ENCODE data around the gene RANBP1. TPM values are rescaled to one million over a fixed set of nuclear protein-coding genes. Genes with fewer than 3 reads are reported as not detected.

RANBP1 gene
- total and polyA plus RNA-seq, 2 of the 13 experiments (the other 11 are each of a cell fraction or from before 2014, with no cell fraction given), result 181 to 492 TPM

GRCh38 chr22:20128902-20129746, 13.2 kb downstream of the RANBP1 start (continued):
- no peak for TF ChIP-seq ZNF543 (CRISPR knock-in tag; IDR thresholded peaks at IDR 0.05)
- TF ChIP-seq MAF1 (CRISPR knock-in tag; IDR thresholded peaks at IDR 0.05; ENCODE audit: borderline replicate concordance), result no peak
- TF ChIP-seq FOXK2 (IDR thresholded peaks at IDR 0.05), result 0 out of 2 replicates have a peak, but pooled peaks have one; percentile 30
- TF ChIP-seq KLF12 (CRISPR knock-in tag; IDR thresholded peaks at IDR 0.05; ENCODE audit: borderline replicate concordance), result no peak
- TF ChIP-seq KLF16 (CRISPR knock-in tag; IDR thresholded peaks at IDR 0.05), result peak in 1 of 2 experiments; percentile 34; a peak in 1 of 4 replicates
- no peak for TF ChIP-seq ZKSCAN5 (CRISPR knock-in tag; IDR thresholded peaks at IDR 0.05)
- no peak for TF ChIP-seq FOSL2 (CRISPR knock-in tag; IDR thresholded peaks at IDR 0.05)
- peak in 1 of 2 experiments; percentile 71; a peak in 2 of 4 replicates for TF ChIP-seq POLR2A (IDR thresholded peaks at IDR 0.05; ENCODE audit: insufficient read depth in 1 of 2, low read depth in 2 of 2, low read length in 2 of 2)
- TF ChIP-seq ZNF766 (CRISPR knock-in tag; IDR thresholded peaks at IDR 0.05; ENCODE audit: borderline replicate concordance), result no peak
- TF ChIP-seq HINFP (CRISPR knock-in tag; IDR thresholded peaks at IDR 0.05; ENCODE audit: low read depth), result no peak
- no peak for TF ChIP-seq TFAP4 (IDR thresholded peaks at IDR 0.05; ENCODE audit: borderline replicate concordance, low read depth)
- TF ChIP-seq, protein P1, sequence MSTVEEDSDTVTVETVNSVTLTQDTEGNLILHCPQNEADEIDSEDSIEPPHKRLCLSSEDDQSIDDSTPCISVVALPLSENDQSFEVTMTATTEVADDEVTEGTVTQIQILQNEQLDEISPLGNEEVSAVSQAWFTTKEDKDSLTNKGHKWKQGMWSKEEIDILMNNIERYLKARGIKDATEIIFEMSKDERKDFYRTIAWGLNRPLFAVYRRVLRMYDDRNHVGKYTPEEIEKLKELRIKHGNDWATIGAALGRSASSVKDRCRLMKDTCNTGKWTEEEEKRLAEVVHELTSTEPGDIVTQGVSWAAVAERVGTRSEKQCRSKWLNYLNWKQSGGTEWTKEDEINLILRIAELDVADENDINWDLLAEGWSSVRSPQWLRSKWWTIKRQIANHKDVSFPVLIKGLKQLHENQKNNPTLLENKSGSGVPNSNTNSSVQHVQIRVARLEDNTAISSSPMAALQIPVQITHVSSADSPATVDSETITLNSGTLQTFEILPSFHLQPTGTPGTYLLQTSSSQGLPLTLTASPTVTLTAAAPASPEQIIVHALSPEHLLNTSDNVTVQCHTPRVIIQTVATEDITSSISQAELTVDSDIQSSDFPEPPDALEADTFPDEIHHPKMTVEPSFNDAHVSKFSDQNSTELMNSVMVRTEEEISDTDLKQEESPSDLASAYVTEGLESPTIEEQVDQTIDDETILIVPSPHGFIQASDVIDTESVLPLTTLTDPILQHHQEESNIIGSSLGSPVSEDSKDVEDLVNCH (CRISPR knock-in tag; IDR thresholded peaks at IDR 0.05), result no peak
- no peak for TF ChIP-seq TEAD3 (CRISPR knock-in tag; optimal IDR thresholded peaks at IDR 0.05; ENCODE audit: borderline replicate concordance)
- TF ChIP-seq ZNF709 (CRISPR knock-in tag; IDR thresholded peaks at IDR 0.05), result no peak
- TF ChIP-seq ZNF569 (CRISPR knock-in tag; IDR thresholded peaks at IDR 0.05; ENCODE audit: borderline replicate concordance), result no peak
- peak; percentile 18; the same call in 1 of the 2 replicates for TF ChIP-seq POLR2G (IDR thresholded peaks at IDR 0.05; ENCODE audit: low read depth, low read length)
- no peak for TF ChIP-seq ZNF615 (CRISPR knock-in tag; IDR thresholded peaks at IDR 0.05; ENCODE audit: borderline replicate concordance)
- TF ChIP-seq, protein P2, sequence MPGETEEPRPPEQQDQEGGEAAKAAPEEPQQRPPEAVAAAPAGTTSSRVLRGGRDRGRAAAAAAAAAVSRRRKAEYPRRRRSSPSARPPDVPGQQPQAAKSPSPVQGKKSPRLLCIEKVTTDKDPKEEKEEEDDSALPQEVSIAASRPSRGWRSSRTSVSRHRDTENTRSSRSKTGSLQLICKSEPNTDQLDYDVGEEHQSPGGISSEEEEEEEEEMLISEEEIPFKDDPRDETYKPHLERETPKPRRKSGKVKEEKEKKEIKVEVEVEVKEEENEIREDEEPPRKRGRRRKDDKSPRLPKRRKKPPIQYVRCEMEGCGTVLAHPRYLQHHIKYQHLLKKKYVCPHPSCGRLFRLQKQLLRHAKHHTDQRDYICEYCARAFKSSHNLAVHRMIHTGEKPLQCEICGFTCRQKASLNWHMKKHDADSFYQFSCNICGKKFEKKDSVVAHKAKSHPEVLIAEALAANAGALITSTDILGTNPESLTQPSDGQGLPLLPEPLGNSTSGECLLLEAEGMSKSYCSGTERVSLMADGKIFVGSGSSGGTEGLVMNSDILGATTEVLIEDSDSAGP (CRISPR knock-in tag; IDR thresholded peaks at IDR 0.05; ENCODE audit: borderline replicate concordance), result peak; percentile 60; the same call in 1 of the 2 replicates
- TF ChIP-seq ZNF7 (CRISPR knock-in tag; IDR thresholded peaks at IDR 0.05), result no peak
- no peak for TF ChIP-seq ATF6 (CRISPR knock-in tag; conservative IDR thresholded peaks at IDR 0.05)
